Activated T-cell treated with anti-CD3 and anti-CD28 coated beads for 48 hours (primary cell): ENCODE data around the gene PSAT1.
A peak's percentile ranks its signal among the peaks of the same experiment; 100 is the strongest.
"Not testable (repeated sequence)": the region's sequence is repeated elsewhere in the genome, so short reads cannot be mapped to it uniquely, and the experiment has no call there.

Source experiments
- DNase-seq: peaks from one replicate; pipeline ENCODE4 v3.0.0-alpha.2; 2020; ENCODE audit warnings: low read depth

Gene PSAT1

DNA sequence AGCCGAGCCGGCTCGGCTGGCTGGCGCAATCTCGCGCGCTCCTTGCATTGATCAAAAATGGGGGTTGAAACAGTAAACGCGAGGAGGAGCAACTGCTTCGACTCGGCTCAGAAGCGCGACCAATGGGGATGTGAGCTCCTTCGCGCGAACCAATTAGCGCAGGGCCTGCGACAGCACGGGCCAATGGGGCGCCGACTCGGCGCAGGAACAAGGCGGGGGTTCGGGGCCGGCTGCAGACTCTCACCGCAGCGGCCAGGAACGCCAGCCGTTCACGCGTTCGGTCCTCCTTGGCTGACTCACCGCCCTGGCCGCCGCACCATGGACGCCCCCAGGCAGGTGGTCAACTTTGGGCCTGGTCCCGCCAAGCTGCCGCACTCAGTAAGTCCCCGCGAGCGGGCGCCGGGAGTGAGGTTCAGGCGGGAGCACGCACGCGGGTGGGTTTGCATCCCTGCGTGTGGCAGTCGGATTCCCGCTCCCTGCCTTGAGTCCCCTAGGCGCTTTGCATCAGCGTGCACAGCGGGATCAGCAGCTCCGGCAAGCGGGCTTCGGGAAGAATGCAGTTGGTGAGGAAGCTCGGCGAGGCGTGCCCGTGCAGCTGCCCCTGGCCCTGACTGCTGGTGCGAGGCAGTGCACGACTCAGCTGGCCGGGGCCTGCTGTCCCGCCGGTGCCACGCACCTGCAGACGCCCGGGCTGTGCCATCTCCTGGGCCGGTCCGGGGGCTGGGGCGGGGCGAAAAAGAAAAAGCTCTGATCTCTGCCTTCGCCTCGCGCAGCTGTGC is at the start of gene PSAT1:
PSAT1 (plus strand) TSS at position 233 of the 779 bp plus-strand sequence; CDS start at position 319, 86 bp downstream.
- DNase-seq, result peak; percentile 90

DNA sequence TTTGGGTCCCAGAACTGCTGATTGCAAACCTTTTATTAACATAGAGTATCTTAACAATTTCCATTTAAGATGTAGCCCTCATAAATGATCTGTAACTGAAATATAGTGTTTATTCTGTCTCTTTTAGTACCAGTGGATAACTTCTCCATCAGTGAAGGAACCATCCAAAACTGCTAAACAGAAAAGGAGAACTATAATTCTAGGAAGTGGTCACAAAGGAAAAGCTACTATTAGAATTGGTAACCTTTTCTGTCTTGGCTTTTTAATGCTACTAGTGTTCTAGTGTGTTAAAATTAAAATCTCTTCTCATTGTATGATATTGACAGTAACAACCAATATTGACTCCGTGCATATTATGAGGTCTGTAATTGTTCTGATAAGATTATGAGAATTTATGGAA is 48.3 kb upstream of the PSAT1 start:
- no peak for DNase-seq

DNA sequence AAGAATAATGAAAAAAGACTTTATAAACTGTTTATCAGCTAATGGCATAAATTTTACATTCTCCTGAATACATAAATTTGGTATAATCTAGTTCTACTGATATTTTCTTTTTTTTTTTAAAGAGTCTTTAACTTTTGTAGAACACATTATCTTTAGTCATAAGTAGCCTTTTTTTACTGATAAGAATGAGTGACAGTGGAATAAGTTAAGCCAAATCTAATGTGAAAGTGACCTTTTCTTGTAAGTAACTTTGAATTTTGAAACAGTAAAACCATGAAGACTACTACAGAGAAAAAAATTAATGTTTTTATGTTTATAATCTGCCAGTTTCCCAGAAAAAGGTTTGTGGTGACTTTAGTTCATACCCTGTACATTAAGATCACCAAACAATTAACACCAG is 47.4 kb upstream of the PSAT1 start:
- DNase-seq, result no peak

DNA sequence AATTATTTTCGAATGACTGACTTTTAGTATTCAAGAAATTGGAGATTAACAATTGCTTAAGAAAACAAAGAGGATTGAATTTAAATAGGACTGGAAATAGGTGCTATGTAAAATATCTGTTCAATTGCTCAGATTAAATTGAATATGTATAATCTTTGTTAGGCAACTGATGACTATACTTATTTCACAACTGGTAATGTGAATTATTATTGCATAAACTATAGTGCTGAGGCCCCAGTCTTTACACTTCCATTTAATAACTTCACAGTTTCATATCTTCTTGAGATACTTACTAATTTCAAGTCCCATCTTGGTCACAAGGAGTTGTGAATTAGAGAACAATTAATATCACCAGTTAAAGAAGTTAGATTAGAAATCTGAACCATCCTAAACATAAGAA is 44.3 kb upstream of the PSAT1 start:
- no peak for DNase-seq

DNA sequence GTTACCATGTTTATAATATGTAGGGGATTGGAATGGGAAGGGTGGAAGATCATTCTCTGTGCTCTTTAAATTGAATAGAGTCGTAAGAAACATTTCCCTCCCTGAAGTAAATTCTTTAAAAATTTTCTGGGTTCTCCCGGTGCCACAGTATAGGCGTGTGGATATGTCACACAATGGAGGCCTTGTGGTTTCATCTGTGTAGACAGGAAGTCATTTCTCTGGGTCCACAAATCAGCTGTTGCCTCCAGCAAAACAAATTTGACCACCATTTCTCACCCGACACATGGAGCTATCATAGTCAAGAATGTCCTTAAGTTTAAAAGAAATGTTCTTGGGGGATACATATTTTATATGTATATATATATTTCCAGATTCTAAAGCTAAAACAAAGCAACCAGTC is 43.6 kb upstream of the PSAT1 start:
- no peak for DNase-seq

DNA sequence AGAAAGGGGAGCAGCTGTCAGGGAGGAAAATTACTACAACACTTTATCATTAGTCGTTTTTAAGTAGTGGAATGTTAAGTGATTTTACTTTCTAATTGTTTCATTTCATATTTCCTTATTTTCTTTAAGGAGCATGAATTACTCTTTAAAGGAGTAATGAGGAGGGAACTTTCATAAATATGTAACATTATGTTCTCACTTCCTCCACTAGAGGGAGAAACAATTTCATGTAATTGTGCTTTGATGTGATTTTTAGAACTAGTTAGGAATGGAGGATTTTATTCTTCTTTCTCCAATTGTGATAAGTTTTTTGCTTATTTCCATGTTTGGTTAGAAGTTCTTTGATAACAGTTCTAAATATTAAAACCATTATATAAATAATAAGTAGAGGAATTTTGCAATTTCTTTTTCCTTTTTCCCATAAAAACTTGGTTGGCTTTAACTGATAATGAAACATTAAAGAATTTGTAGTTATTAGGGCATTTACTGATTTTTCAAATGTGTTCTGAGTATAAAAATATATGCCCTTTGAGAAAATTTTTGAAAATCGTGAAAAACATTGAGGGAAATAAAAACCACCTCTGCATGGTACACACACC is 35.4 kb upstream of the PSAT1 start:
- no peak for DNase-seq

DNA sequence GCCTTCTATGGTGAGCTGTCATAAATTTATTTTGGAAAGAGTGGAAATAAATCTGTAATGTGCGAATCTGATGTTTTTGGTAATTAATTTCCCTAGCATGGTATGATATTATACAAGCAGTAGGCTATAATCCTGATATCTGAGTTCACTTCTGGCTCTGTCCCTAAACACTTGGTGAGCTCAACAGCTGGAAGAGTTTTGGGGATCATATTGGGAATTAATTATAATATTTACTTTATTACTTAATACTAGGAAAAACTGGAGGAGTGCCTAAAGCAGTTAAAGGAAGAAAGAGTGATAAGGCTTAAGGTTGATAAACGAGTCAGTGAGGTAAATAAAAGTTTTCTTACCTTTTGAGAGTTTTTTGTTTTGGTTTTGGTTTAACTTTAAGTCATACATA is 34.3 kb upstream of the PSAT1 start:
- DNase-seq, result no peak

DNA sequence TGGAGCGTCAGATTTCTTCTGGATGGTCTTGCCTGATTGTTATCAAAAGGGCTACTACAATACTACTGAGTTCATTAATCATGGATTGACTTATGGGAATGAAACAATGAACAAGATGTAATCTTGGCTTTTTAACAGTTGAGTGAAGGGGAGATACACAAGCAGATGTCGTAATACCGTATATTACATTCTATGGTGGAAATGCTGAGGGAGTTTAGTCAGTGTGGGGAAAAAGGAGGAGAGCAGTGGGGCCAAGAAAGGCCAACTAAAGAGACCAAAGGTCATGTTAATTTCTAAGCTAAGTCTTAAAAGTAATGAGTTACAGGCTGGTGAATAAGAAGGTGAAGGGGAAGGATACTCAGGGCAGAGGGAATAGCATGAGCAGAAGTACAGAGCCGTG is 29.0 kb upstream of the PSAT1 start:
- no peak for DNase-seq

DNA sequence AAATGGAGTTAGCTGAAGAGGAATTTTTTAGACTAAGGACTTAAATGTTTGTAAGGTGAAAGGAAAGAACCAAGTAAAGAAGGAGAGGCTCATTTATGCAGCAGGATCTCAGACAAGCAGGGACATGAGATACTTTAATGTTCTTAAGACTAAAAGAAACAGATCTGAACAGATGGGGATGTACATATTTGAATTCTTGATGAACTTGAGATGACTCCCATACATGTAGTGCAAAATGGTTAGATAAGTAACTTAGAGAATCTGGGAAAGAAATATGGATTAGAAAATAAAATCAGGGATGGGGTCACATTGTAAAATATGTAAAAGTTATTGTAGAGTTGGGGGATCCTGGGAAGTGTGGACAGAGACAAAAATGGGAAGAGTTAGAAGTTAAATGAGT is 27.1 kb upstream of the PSAT1 start:
- DNase-seq, result no peak

DNA sequence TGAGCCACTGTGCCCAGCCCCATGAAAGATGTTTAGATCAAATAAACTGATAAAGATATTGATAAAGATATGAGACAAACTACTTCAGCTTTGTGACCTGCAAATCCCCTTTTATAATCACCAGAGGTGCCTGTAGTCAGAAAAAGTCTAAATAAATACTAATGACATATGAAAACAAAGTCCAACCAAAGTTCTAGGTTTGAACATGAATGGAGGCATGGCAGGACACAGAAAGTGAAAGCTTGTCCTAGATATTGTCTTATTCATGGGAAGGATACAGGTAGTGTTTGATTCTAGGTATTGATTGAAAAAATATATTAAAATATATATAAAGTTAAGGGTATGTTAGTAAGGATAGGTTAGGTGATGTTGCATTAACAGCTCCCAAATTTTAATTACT is 24.6 kb upstream of the PSAT1 start:
- no peak for DNase-seq

DNA sequence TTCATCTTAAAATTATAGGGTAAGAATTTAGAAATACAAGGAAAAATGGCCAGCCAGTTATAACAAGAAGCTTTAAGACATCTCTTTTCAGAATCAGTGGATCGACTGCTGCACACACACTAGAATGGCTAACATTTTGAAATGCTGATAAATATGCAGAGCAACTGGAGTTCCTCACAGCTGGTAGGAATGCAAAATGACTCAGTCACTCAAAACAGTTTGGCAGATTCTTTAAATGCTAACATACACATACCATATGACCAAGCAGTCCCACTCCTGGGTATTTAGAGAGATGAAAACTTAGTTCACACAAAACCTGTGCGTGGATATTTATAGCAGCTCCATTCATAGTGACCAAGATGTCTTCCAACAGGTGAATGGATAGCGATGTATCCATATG is 23.2 kb upstream of the PSAT1 start:
- no peak for DNase-seq

DNA sequence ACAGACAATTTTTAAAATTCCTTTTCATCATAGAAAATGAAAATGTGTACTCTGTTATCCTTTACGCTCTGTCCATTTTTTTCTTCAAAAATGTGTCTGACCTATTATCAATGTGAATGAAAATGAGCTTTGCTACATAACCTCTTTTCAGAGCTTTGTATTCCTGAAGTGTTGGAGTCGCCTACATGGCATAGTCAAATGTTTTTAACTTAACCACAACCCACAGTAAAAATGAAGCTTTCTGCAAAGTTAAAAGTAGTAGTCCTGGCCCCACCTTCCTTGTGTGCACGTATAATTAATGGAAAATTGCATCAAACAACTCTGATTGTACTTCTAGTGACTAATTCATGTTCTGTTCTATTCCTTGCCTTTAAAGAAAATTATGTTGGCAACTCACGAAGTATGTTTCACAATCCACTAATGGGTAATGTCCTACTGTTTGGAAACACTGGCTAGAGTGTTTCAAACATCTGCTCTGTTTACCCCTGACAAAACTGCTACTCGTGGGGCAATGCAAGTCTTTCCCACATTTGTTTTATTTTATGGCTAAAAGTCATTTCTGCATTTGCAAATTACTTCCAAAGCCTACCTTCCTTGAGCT is 18.6 kb upstream of the PSAT1 start:
- no peak for DNase-seq

DNA sequence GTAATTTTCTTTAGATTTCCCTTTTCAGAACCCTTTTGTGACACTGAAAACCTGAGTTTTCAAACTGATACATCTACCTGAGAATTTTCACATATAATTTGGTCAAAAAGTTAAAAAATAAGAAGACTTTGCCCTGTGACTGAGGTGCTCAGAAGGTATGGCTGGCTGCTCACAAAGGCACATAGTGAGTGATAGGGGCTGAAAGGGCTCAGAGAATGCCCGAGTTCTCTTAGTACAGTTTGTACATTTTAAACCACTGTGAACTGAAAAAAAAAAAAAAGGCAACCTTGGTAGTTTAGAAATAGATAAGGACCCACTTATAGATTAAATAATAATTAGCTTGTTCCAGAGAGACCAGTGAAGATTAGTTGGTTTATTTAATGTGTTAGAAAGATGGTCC is 18.1 kb upstream of the PSAT1 start:
- DNase-seq, result no peak

DNA sequence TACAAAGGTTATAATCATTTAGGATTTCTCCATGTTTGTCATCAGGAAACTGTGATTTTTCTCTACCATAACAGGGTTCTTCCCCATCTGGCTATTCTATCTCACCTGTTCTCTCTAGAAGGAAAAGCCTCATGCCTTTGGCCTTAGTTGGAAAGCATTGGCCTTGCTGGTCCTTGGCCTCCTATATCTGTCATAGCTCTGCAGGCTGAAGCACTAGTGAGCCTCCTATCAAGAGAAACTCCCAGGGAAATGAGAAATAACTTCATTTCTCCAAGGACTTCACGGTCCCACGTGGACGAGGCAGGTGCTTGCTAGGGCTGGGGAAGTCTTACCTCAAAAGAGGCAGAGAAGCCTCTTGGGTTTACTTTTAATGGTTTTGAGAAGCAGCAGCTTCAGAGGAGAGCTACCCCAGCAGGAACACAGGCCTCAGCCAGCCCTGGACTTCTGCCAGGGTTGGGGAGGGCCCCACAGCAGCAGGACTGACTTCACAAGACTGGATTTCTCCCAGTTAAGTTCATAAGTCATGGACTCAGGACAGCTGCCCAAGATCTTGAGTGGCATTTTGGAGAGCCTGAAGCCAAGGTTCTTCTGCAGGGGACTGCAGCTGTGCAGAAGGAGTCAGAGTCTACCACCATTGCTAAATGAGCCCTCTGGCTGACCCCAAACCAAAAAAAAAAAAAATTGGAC is 15.8 kb upstream of the PSAT1 start:
- no peak for DNase-seq

DNA sequence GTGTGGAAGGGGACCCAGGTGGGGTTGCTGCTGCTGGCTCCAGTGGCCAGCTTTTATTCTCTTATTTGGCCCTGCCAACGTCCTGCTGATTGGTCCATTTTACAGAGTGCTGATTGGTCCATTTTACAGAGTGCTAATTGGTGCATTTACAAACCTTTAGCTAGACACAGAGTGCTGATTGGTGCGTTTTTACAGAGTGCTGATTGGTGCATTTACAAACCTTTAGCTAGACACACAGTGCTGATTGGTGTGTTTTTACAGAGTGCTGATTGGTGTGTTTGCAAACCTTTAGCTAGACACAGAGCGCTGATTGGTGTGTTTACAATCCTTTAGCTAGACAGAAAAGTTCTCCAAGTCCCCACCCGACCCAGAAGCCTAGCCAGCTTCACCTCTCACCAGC is 12.7 kb upstream of the PSAT1 start:
- DNase-seq, result not testable (repeated sequence)

DNA sequence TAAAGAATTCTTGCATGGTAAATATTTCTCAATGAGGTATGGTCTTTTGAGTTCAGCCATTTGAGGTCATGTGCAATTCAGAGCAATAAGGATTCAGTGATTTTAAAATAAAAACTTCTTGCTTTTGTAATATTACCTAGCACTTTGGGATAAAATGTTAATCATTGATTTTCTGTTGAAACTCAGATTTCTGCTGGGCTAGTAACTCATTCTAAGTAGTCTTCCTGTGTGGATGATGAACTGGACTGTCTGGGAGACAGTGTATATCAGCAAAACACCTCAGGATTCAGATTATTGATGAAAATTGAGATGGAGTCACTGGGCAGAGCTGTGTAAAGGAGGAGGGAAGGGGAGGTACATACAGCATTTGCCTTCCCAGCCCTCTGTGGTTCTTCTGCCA is 10.8 kb upstream of the PSAT1 start:
- DNase-seq, result no peak

DNA sequence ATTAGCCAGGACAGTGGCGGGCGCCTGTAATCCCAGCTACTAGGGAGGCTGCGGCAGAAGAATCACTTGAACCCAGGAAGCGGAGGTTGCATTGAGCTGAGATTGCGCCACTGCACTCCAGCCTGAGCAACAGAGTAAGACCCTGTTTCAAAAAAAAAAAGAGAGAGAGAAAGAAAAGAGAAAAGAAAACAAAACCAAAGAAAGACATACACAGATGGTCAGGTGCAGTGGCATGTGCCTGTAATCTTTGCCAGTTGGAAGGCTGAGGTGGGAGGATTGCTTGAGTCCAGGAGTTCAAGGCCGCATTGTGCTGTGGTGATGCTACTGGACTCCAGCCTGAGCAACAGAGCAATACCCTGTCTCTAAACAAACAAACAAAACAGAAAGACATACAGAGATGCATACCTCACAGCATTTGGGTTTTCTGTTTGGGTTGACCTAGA is 10.0 kb upstream of the PSAT1 start:
- DNase-seq, result no peak

DNA sequence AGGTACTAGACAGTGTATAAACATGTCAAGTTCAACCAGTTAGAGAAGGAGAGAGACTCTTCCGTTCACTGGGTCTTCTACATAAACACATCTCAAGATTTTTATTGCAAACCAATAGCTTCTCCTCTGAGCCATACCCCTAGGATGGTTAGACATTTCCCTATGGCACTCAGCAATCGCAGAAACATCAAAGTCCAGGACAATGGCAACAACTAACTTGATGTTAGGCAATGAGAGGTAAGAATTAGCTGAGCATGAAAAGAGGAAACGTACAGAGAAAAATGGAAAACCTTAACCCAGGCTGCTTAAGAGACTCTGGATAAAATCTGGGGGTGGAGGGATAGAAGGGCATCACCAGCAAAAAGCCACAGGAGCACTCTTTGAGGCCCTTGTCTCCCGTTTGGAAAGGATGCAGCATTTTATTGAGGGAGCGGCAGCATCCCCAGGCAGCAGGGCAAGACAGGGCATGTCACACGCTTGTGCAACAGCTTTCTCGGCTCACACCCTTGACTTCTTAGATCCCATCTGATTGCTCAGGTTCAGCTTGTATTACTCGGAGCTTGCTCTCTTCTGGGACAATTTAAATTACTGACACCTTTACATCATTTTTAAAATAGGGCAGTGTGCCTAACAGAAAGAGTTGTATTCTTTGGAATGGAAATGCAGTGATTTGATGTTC is 8.6 kb upstream of the PSAT1 start:
- DNase-seq, result no peak

DNA sequence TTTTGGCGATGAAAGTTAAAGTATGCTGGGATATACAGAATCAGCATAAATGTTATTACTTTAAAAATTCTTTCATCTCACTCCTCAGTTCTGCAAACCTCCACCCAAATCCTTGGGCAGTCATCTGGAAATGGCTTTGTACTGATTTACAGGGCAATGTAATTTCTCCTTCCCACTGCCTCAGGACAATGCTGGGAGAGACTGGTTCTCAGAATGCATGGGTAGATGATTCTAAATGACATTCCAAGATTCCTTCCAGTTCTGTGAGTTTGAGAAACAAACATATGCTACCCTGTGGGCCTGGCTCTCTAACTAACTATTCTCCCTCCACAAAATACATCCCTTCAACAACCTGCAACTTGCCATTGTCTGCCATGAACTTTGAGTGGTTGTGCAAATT is 7.5 kb upstream of the PSAT1 start:
- DNase-seq, result no peak

DNA sequence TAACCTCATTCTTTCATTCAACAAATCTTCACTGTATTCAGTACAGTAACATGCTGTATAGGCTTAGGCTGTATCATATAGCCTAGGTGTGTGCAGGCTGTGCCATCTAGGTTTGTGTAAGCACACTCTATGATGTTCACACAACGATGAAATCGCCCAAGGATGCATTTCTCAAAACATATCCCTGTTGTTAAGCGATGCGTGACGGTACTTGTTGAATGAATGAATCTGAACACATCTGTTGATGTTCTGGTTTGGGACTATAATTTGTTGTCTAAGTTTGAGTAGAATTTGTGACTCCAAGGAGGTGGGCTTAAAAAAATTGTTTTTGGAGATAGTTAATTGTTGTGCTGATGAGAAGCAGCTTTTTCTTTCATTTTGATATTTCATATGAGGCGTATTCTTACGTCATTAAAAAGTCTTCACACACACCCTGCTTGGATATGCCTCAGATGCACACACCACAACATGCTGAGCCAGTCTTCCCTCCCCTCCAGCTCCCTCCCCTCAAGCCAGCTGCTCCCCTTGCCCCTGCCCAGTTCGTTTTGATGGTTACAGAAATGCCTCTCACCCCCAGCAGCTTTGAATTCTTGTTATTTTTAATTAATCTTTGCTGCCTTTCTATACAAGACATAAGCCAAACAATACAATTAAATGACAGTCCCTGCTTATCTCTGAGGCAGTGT is 5.5 kb upstream of the PSAT1 start:
- DNase-seq, result no peak

DNA sequence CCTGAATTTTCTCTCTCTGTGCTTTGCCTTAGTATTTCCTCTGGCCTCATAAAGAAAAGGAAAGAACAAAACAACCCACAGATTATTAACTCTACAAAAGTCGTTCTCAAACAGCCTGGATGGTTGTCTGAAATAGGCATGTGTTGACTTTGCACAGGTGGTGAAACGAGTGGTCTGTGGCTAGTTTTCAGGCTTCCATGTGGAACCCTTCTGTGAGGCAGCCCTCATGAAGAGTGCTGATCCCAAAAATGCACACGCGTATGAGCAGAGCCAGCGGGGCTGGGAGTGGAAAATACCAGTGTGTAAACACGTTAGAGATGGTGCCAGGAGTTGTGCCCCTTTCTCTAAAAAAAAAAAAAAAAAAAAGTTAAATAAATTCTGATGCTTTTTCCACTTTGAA is 4.9 kb upstream of the PSAT1 start:
- no peak for DNase-seq
